GM12801 (cell line): ENCODE measurements around the gene COMMD7.

Source experiments
- CTCF ChIP-seq: IDR thresholded peaks from one replicate; pipeline ENCODE4 v1.5.1; 2011; ENCODE audit warnings: control low read depth; ENCODE audit not compliant: insufficient read length; ENCODE audit errors: extremely low read depth

Gene COMMD7

GRCh38 chr20:32660661-32661060, 82.6 kb downstream of the COMMD7 start:
- TF ChIP-seq CTCF, result no peak

DNA sequence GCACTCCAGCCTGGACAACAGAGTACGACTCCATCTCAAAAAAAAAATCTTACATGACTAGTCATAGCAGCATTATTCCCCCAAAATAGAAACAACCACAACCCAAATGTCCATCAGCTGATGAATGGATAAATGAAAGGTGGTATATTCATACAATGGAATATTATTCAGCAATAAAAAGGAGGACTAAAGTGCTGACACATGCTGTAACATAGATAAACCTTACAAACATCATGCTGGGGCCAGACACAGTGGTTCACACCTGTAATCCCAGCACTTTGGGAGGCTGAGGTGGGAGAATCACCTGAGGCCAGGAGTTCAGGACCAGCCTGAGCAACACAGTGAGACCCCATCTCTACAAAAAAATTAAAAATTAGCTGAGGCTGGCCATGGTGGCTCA, 86.4 kb downstream of the COMMD7 start:
- TF ChIP-seq CTCF, result no peak

GRCh38 chr20:32655903-32656512, 87.3 kb downstream of the COMMD7 start:
- no peak for TF ChIP-seq CTCF

DNA sequence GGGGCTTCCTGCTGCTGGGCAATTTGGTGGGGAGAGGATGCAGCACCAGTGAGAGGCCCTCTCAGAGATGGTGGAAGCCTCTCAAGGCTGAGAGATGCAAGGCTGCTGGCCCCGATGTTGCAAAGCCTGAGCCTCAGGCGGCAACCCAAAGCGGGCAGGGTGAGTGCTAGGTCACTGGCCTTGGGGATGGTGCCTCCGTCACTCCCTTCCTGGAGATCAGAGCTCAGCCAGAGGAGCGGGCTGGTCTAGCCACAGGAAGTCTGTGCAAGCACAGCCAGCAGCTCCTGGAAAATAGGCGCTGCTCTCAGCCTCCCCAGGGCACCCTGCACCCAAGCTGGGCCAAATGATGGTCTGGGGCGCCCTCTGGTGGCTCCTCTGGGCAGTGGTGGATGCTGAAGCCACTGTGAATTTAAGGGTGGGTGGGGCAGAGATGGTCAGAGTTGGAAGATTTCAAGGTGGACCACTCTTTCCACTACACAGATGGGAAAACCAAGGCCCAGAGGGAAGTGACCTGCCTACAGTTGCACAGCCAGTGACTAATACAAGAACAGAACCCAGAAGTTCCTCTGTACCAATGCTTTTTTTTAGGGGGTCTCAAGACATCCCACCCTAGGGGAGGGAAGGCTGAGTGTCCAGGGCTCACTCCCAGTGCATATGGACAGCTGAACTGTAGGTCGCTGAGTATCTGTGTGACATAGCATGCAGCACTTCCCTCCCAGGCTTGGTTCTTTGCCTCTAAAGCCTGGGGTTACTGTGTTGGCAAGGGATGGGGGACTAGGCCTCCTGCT, 90.3 kb downstream of the COMMD7 start:
- TF ChIP-seq CTCF, result no peak
